Measurements from ENCODE around the gene EIF2S2.

Gene EIF2S2

GRCh38 chr20:34115232-34115631, 3.2 kb upstream of the EIF2S2 start:
- no peak for DNase-seq

DNA sequence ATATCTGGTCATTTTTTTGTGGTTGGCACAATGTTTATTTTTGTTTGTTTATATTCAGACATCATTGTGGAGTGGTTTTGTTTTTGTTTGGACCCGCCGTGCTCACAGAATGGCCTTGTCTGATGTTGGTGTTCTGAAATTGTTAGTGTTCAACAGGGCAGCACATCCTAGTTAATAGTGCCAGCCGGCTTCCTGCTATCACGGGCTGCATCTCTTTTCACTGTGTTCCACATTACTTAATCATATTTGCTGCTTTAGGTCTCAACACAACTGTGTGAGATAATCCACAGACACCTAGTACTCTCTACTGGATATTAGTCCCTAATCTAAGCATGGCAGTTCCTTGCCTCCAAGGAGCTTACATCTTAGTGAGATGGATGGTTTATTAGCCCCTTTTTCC, 2.8 kb upstream of the EIF2S2 start:
- no peak for DNase-seq

- no peak for DNase-seq
These were observed 608 bp upstream of the EIF2S2 start for GRCh38 chr20:34112600-34113101.

GRCh38 chr20:34110745-34111641, 1.1 kb downstream of the EIF2S2 start:
- DNase-seq = no peak

- no peak for DNase-seq
These were observed 1.9 kb downstream of the EIF2S2 start for GRCh38 chr20:34110025-34110744.

DNA sequence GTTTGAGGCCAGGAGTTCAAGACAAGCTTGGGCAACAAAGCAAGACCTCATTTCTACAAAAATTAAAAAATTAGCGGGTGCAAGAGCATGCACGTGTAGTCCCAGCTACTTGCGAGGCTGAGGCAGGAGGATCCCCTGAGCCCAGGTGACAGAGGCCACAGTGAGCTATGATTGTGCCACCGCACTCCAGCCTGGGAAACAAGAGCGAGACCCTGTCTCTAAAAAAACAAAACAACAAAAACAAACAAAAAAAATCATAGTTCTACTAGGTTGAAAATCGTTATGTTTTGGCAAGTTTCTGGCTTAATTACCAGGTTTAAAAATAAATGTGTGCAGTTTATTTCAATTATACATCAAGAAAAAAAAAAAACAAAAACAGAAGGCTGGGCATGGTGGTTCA, 2.6 kb downstream of the EIF2S2 start:
- DNase-seq = no peak

GRCh38 chr20:34108616-34109174, 3.3 kb downstream of the EIF2S2 start:
- DNase-seq = no peak

DNA sequence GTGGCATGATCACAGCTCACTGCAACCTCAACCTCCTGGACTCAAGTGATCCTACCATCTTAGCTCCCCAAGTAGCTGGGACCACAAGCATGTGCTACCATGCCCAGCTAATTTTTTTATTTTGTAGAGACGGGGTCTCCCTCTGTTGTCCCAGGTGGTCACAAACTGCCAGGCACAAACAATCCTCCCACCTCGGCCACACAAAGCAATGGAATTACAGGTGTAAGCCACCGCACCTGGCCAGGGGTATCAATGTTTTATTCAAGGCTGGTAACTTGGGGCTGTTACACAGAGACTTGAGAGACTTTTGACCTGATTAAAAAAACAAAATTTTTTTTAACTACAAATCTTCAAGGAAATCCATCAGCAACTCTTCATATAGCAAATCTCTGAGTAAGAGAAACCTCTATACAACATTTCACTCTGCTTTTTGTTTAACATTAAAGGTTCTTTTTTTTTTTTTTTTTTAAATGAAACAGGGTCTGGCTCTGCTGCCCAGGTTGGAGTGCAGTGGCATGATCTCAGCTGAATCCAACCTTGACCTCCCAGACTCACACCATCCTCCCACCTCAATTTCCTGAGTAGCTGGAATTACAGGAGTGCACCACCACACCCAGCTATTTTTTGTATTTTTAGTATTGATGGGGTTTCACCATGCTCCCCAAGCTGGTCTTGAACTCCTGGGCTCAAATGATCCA, 5.9 kb downstream of the EIF2S2 start:
- DNase-seq = no peak

DNA sequence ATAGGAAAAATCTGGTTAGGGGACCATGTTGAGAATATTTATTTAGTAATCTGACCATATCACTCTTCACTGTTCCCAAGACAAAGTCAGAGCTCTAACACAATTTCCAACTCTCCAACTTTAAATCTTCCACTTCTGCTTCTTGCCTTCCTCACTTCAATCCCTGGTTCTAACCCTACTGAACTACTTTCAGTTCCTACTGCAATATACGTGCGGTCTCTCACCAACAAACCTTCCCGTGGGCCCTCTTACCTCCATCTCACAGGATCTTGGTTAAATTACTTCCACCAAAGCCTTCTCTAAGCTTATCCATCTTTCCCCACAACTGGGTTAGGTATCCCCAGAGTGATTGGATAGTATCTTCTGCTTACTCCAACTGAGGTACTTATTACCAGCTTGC, 8.0 kb downstream of the EIF2S2 start:
- DNase-seq = no peak

GRCh38 chr20:34102342-34102741, 9.7 kb downstream of the EIF2S2 start:
- DNase-seq = no peak

GRCh38 chr20:34100576-34100975, 11.5 kb downstream of the EIF2S2 start:
- DNase-seq = no peak

GRCh38 chr20:34099675-34100074, 12.4 kb downstream of the EIF2S2 start:
- DNase-seq = no peak

DNA sequence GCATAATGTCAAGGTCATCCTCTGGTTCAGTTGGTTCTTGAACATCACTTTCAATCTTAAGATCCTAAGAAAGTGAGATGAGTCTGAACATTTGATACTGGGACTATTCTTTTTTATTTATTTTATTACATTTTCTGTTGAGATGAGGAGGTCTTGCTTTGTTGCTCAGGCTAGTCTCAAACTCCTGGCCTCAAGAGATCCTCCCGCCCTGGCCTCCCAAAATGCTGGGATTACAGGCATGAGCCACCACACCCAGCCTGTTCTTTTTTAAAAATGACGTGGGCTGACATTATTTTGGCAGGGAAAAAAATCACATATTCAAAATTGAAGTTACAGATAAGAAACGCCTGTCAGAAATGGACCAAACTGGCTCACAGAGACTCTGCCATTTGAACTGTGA, 13.5 kb downstream of the EIF2S2 start:
- DNase-seq = no peak

DNA sequence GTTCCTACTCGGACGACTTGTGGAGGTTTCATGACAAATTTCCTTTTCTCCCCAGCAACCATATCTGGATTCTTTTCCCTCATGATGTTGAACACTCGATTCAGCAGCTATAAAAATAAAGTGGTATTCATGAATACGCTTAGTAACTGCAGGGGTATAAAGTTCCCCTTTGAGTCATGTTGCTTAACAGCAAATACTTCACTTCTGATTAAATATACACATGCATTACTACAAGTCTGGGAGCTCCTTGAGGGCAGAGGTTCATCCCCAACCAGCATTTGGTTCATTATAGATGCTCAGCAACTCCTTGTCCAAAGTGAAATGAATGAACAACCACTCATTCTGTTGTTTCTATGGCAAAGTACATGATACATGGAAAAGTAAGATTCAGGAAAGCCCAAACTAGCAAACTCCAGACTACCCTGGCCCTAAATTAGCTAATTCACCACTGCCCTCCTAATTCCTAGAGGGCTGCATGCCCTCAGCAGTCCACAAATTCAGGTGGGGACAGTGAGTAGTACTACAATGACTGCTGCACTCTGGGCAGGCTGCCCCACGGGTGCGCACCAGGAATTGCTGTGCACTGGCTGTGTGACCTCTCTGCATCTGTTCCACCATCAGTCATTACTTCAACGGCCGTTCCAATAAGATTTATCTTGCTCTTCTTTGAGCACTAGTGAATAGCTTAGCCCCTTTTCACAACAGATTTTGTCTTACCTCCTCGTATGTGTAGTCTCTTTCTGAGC, 15.2 kb downstream of the EIF2S2 start:
- DNase-seq = no peak

- no peak for DNase-seq
These were observed 16.2 kb downstream of the EIF2S2 start for GRCh38 chr20:34095825-34096224.

- DNase-seq = no peak
These were observed 18.1 kb downstream of the EIF2S2 start for GRCh38 chr20:34093895-34094294.

DNA sequence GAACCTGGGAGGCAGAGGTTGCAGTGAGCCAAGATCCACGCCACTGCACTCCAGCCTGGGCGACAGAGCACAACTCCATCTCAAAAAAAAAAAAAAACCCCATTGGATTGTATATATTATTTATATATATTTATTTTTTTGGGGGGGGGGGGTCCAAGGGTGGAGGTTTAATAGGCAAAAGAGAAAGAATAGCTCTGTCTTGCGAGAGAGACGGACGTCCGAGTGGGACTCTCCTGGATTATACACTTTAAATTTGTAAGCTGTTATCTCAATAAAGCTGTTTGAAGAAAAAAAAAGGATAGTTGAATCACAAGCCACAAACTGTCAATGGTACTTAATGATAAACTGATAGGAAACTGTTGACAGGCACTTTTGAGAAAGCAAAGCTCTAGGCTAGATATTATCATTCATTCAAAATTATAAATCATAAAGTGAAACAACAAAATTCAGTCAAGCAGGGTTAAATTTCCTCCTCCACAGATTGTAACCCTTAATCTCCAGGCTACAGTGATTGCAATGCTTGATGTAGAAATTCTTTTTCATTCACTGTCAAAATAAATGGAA, 20.3 kb downstream of the EIF2S2 start:
- no peak for DNase-seq

DNA sequence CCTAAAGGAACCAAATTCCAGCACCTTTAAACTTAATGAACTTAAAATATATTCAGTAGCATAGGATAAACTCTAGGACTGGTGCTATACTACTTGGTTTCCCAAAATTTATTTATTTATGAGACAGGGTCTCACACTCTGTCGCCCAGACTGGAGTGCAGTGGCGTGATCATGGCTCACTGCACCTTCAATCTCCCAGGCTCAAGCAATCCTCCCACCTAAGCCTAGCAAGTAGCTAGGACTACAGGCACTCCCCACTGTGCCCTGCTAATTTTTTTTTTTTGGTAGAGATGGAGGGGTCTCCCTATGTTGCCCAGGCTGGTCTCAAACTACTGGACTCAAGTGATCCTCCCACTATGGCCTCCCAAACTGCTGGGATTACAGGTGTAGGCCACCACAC, 21.4 kb downstream of the EIF2S2 start:
- DNase-seq = no peak

DNA sequence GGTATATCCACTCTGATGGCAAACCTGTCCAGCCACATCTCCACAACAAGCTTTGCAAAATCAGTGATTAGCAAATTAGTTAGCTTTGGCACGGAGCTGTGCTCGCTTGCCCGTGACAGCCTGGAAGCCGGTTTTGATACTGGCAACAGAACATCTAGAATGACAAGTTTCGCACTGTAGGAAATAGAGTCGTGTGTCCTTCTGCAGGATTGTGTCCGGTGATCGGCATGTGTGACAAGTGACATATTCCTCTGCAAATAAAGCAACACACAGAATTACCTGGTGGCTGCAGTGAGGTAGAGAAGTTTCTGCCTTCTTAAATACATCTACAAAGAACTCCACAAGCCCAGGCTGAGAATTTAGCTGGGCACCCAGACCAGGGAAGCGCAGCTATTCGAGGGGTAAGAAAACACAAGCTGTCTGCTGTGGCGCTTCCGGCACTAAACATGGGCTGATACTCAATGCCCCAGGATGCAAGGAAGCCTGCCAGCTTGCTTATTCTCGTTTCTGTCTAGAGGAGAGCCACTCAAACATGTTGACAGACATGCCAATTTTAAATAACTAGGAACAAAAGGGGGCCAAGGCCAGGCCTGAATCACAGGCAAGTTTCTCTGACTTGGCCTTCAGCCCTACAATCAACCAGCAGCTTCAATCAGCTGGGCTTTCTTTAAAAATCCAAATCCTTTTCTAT, 22.2 kb downstream of the EIF2S2 start:
- no peak for DNase-seq

GRCh38 chr20:34089175-34089479, 22.9 kb downstream of the EIF2S2 start:
- no peak for DNase-seq

Data from retina (tissue), 1 donor.